ENCODE data around the gene RAB3A.

DNA sequence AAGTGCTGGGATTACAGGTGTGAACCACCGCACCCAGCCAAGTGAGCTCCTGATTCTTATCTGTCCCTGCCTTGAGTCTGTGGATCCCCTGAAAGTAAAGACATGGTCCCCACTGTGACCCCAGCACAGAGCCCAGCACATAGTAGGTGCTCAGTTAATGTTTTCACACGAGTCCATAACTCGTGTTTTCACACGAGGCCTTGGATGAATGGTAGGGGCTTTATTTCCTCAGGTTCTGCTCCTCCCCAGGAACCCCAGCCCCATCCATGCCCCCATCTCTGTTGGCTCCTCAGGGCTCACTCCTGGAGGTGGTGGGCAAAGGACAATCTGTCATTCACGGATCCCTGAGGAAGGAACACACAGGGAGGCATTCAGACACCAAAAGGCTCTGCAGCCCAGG is 46.0 kb upstream of the RAB3A start:
- TF ChIP-seq POLR2A (IDR thresholded peaks at IDR 0.05; ENCODE audit: extremely low read depth, insufficient read length) (no peak), MYC (IDR thresholded peaks at IDR 0.05; ENCODE audit: low read depth, low read length) (no peak)
- TF ChIP-seq, protein P1, sequence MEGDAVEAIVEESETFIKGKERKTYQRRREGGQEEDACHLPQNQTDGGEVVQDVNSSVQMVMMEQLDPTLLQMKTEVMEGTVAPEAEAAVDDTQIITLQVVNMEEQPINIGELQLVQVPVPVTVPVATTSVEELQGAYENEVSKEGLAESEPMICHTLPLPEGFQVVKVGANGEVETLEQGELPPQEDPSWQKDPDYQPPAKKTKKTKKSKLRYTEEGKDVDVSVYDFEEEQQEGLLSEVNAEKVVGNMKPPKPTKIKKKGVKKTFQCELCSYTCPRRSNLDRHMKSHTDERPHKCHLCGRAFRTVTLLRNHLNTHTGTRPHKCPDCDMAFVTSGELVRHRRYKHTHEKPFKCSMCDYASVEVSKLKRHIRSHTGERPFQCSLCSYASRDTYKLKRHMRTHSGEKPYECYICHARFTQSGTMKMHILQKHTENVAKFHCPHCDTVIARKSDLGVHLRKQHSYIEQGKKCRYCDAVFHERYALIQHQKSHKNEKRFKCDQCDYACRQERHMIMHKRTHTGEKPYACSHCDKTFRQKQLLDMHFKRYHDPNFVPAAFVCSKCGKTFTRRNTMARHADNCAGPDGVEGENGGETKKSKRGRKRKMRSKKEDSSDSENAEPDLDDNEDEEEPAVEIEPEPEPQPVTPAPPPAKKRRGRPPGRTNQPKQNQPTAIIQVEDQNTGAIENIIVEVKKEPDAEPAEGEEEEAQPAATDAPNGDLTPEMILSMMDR (IDR thresholded peaks at IDR 0.05; ENCODE audit: low read depth, low read length), result no peak
- TF ChIP-seq, protein P2, sequence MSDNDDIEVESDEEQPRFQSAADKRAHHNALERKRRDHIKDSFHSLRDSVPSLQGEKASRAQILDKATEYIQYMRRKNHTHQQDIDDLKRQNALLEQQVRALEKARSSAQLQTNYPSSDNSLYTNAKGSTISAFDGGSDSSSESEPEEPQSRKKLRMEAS (IDR thresholded peaks at IDR 0.05; ENCODE audit: low read depth, low read length), result no peak

Measured in NB4 (cell line).